ENCODE measurements around the gene PPA1. TPM values are rescaled to one million over a fixed set of nuclear protein-coding genes. Genes with fewer than 3 reads are reported as not detected.

Gene PPA1
- total RNA-seq, 1 donor from 2014 or later = 201 TPM

GRCh38 chr10:70212277-70212676 is 21.0 kb downstream of the PPA1 start:
- no peak overlapping the region for H3K4me3 ChIP-seq (ENCODE audit: low read depth, low read length)
- peaks cover under 1% of the 10 kb centered on the region for H3K36me3 ChIP-seq (ENCODE audit: control insufficient read depth, insufficient read depth, low read length)
- no peak for TF ChIP-seq CTCF (IDR thresholded peaks at IDR 0.05; ENCODE audit: insufficient read depth, low read length, poor library complexity, severe bottlenecking)
- no peaks in the 10 kb centered on the region for H3K27me3 ChIP-seq (ENCODE audit: control insufficient read depth, insufficient read depth, low read length)
- DNase-seq (ENCODE audit: low read depth) = no peak

DNA sequence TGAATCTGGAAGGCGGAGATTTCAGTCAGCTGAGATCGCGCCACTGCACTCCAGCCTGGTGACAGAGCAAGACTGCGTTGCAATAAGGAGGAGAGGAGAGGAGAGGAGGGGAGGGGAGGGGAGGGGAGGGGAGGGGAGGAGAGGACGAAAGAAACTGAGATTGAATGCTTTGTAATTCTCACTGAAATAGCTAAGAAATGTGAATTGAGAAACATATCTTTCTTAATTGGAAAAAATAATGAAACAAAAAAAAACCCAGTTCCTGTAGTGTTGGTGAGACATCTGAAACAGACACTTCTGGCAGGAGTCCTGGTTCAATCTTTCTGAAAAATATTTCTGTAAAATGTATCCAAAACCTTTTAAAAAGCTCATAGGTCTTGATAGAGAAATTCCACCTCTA is 26.5 kb downstream of the PPA1 start:
- H3K36me3 ChIP-seq (ENCODE audit: control insufficient read depth, insufficient read depth, low read length) = peaks cover 2% of the 10 kb centered on the region
- no peaks in the 10 kb centered on the region for H3K27me3 ChIP-seq (ENCODE audit: control insufficient read depth, insufficient read depth, low read length)
- DNase-seq (ENCODE audit: low read depth) = no peak
- H3K4me3 ChIP-seq (ENCODE audit: low read depth, low read length) = no peak overlapping the region
- TF ChIP-seq CTCF (IDR thresholded peaks at IDR 0.05; ENCODE audit: insufficient read depth, low read length, poor library complexity, severe bottlenecking) = no peak

GRCh38 chr10:70201105-70201504 is 32.1 kb downstream of the PPA1 start:
- peaks cover 1% of the 10 kb centered on the region for H3K36me3 ChIP-seq (ENCODE audit: control insufficient read depth, insufficient read depth, low read length)
- H3K4me3 ChIP-seq (ENCODE audit: low read depth, low read length) = no peak overlapping the region
- H3K27me3 ChIP-seq (ENCODE audit: control insufficient read depth, insufficient read depth, low read length) = no peaks in the 10 kb centered on the region
- no peak for TF ChIP-seq CTCF (IDR thresholded peaks at IDR 0.05; ENCODE audit: insufficient read depth, low read length, poor library complexity, severe bottlenecking)
- no peak for DNase-seq (ENCODE audit: low read depth)

DNA sequence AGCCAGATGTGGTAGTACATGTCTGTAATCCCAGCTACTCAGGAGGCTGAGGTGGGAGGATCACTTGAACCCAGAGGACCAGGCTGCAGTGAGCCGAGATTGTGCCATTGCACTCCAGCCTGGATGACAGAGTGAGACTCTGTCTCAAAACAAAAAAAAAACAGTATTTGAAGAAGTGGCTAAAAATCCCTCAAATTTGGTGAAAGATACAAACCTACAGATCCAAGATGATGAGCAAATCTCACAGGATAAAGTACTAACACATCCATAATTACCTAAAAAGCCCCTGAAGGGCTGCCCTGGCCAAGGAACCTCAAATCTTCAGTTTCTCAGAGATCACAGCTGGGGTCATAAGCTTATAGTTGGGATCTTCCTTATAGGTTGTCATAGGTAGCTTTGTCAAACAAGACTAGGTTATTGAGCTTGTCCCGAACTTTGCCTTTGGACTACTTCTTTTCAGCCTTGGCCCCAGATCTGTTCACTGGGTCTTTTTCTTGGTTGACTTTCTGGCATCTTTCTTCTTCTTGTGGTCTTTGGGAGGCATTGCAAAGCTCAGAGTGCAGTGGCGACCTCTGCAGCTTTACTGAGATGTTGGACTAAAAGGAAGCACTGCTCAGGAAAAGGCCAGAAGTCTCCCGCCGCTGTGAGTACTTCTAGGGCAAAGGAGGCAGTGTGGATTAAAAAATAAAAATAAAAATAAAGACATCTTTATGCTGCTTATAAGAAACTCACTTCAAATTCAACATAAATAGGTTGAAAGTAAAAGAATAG is 34.3 kb downstream of the PPA1 start:
- no peak for DNase-seq (ENCODE audit: low read depth)
- Histone ChIP-seq H3K36me3 (ENCODE audit: control insufficient read depth, insufficient read depth, low read length) (peaks cover 1% of the 10 kb centered on the region), H3K27me3 (ENCODE audit: control insufficient read depth, insufficient read depth, low read length) (no peaks in the 10 kb centered on the region), H3K4me3 (ENCODE audit: low read depth, low read length) (no peak overlapping the region)
- TF ChIP-seq CTCF (IDR thresholded peaks at IDR 0.05; ENCODE audit: insufficient read depth, low read length, poor library complexity, severe bottlenecking) = no peak

DNA sequence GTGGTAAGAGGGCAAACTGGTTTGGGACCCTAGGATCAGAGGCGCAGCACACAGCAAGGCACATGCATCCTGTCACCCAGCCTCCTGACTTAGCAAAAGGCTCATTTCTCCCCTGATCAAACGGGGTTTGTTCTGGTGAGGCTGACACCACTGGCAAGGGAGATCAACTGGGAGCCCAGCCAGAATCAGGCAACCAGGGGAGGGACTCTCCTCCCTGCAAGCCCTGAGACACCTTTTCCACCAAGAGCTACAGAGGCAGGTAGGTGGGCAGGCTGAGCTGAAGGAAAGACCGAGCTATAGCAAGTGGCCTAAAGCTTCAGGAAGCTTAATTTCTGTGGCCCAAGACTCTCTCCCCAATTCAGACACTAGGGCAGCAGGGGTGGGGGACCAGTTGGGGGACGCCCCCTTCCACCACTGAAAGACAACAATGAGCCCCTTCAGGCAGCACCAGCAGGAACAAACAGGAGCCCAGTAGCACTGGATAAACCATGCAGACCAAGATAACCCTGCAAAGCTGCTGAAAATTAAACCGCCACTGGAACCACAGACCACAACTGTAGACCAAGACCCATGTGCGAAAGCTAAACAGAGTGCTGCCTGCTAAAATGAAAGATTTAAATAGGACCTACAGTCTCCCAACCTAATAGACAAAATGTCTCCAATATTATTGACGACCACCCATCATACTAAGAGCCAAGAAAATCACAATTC is 35.8 kb downstream of the PPA1 start:
- Histone ChIP-seq H3K36me3 (ENCODE audit: control insufficient read depth, insufficient read depth, low read length) (no peaks in the 10 kb centered on the region), H3K27me3 (ENCODE audit: control insufficient read depth, insufficient read depth, low read length) (no peaks in the 10 kb centered on the region), H3K4me3 (ENCODE audit: low read depth, low read length) (no peak overlapping the region)
- DNase-seq (ENCODE audit: low read depth) = no peak
- no peak for TF ChIP-seq CTCF (IDR thresholded peaks at IDR 0.05; ENCODE audit: insufficient read depth, low read length, poor library complexity, severe bottlenecking)

Measured in kidney epithelial cell (primary cell).